SK-N-MC (cell line): ENCODE results near the gene KCNQ1.

Source experiments
- EZH2 ChIP-seq: fragments of 200-600 bp; sonication (generic); IDR thresholded peaks from one replicate; pipeline ENCODE4 v1.6.1; 2017; ENCODE audit warnings: antibody characterized with exemption
- FOXP2 ChIP-seq: optimal IDR thresholded peaks from 2 replicates; pipeline ENCODE3; 2011; ENCODE audit warnings: mild to moderate bottlenecking, moderate library complexity; ENCODE audit not compliant: insufficient read depth; ENCODE audit errors: extremely low read length, control extremely low read depth
- POLR2AphosphoS5 ChIP-seq: IDR thresholded peaks from 2 replicates; pipeline ENCODE4 v1.6.1; 2012; ENCODE audit warnings: mild to moderate bottlenecking, low read depth, low read length, borderline replicate concordance

DNA sequence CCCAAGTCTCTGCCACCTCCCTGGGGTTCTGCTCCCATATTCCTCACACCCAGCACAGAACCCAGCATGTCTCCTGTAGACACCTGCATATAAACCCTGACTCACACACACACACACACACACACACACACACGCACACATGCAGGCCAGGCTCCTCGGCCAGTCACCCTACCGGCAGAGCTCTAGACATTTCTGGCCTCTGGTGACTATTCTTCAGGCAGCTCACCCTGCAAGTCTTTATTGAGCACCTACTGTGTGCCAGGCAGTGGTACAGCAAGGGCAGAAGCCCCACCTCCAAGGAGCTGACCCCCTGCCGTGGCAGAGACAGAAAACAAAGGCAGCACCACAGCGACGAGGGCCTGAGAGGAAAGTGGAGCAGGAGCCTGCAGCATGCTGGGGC is 390.5 kb downstream of the KCNQ1 start:
- no peak for TF ChIP-seq FOXP2
- TF ChIP-seq EZH2, result no peak
- no peak for TF ChIP-seq POLR2AphosphoS5
